GM13977 (cell line): ENCODE data around the gene RAB30.

Experiments
- DNase-seq: peaks from one replicate; pipeline ENCODE4 v3.0.0; 2012; ENCODE audit warnings: low spot score
- CTCF ChIP-seq: IDR thresholded peaks from 2 replicates; pipeline ENCODE4 v1.5.1; 2012; ENCODE audit warnings: mild to moderate bottlenecking, control low read depth; ENCODE audit not compliant: insufficient read depth; ENCODE audit errors: extremely low read depth, missing control alignments
- in situ Hi-C: fragments of 300-500 bp; cut with MboI; formaldehyde crosslinking; loops from one replicate; pipeline ENCODE4 v1.12.0; 2022; ENCODE audit warnings: low sequenced_read_pairs, low pct_unique_long_range_greater_than_20kb, mixed read lengths, inconsistent platforms; ENCODE audit not compliant: unreplicated experiment

RAB30 gene

GRCh38 chr11:83056611-83057010 is 15.1 kb downstream of the RAB30 start:
- in situ Hi-C loops = no loop called here
- TF ChIP-seq CTCF = no peak
- no peak for DNase-seq

- no peak for TF ChIP-seq CTCF
- in situ Hi-C loops = no loop called here
- DNase-seq = no peak
Measured at GRCh38 chr11:83056204-83056603, 15.5 kb downstream of the RAB30 start.

GRCh38 chr11:83054904-83055380 is 16.8 kb downstream of the RAB30 start:
- in situ Hi-C loops = no loop called here
- TF ChIP-seq CTCF = no peak
- no peak for DNase-seq

- DNase-seq = no peak
- in situ Hi-C loops = no loop called here
- TF ChIP-seq CTCF = no peak
Measured at GRCh38 chr11:83054001-83054400, 17.7 kb downstream of the RAB30 start.

GRCh38 chr11:83051760-83052671 is 19.7 kb downstream of the RAB30 start:
- no peak for TF ChIP-seq CTCF
- no peak for DNase-seq

GRCh38 chr11:83047515-83048225 is 24.0 kb downstream of the RAB30 start:
- no peak for DNase-seq
- no peak for TF ChIP-seq CTCF
- in situ Hi-C loops = no loop called here

More at GRCh38 chr11:83051760-83052671, 19.7 kb downstream of the RAB30 start:
- in situ Hi-C loops = no loop called here
